Vagina (tissue), 2 donors: Measurements from ENCODE around the gene CDH13. TPM values are rescaled to one million over a fixed set of nuclear protein-coding genes. Genes with fewer than 3 reads are reported as not detected.

Source experiments
- DNase-seq, 2 donors: peaks; one replicate each; pipeline ENCODE4 v3.0.0-alpha.2; 2017; ENCODE audit errors: extremely low spot score in 2 of 2
- H3K27ac ChIP-seq: fragments of 200-600 bp; sonication (generic); one replicate; pipeline ENCODE4 v1.5.1; 2019
- H3K27me3 ChIP-seq: fragments of 200-600 bp; sonication (generic); one replicate; pipeline ENCODE4 v1.5.1; 2019
- H3K36me3 ChIP-seq, 2 donors: fragments of 200-600 bp; sonication (generic); one replicate each; pipeline ENCODE4 v1.5.1; 2017 to 2019
- H3K4me1 ChIP-seq: fragments of 200-600 bp; sonication (generic); one replicate; pipeline ENCODE4 v1.5.1; 2019
- H3K4me3 ChIP-seq, 2 donors: fragments of 200-600 bp; sonication (generic); 1 replicate in 1 of 2; 2 replicates in 1 of 2; pipeline ENCODE4 v1.5.1; 2016 to 2019
- H3K9me3 ChIP-seq: fragments of 200-600 bp; sonication (generic); one replicate; pipeline ENCODE4 v1.5.1; 2019
- CTCF ChIP-seq, 3 experiments: fragments of 450-650 bp in 2 of 3; fragments of 200-600 bp in 1 of 3; sonication (generic) in 1 of 3; IDR thresholded peaks; one replicate each; pipeline ENCODE4 v1.5.1; 2017 to 2019; ENCODE audit warnings: antibody characterized with exemption in 3 of 3, mild to moderate bottlenecking in 2 of 3, moderate library complexity in 2 of 3
- POLR2A ChIP-seq, 2 donors: fragments of 450-650 bp; IDR thresholded peaks; one replicate each; pipeline ENCODE4 v1.6.1; 2017; ENCODE audit warnings: antibody characterized with exemption in 2 of 2, mild to moderate bottlenecking in 2 of 2, moderate library complexity in 2 of 2
- POLR2AphosphoS5 ChIP-seq, 2 donors: sonication (generic); formaldehyde crosslinking; IDR thresholded peaks; one replicate each; pipeline ENCODE4 v1.9.0; 2017; ENCODE audit warnings: antibody characterized with exemption in 2 of 2, mild to moderate bottlenecking in 2 of 2, low read depth in 1 of 2; ENCODE audit not compliant: insufficient read depth in 1 of 2
- intact Hi-C: fragments of 100-400 bp; cut with DNase I; formaldehyde crosslinking; loops from one replicate; pipeline ENCODE4 v1.15.1; 2023
- total RNA-seq: library from RNA; depleted of rRNA; stranded (reverse); fragments of >200 nt; gene quantifications from one replicate; pipeline ENCODE4 v1.2.3, GENCODE V29; 2016

Gene CDH13
- total RNA-seq, 1 donor from 2014 or later, result 123 TPM

GRCh38 chr16:83680980-83681379, 1054.2 kb downstream of the CDH13 start:
- Histone ChIP-seq H3K4me3 (no peak overlapping the region), H3K27ac (no peak overlapping the region), H3K4me1 (no peaks in the 10 kb centered on the region), H3K36me3 (no peaks in the 10 kb centered on the region), H3K9me3 (no peaks in the 10 kb centered on the region), H3K27me3 (no peaks in the 10 kb centered on the region)
- intact Hi-C loops, result no loop called here
- no peak for TF ChIP-seq POLR2A (IDR thresholded peaks at IDR 0.05)
- no peak for TF ChIP-seq CTCF (IDR thresholded peaks at IDR 0.05)
- TF ChIP-seq POLR2AphosphoS5 (IDR thresholded peaks at IDR 0.05; ENCODE audit: insufficient read depth in 1 of 2, low read depth in 1 of 2), result no peak
- DNase-seq, result no peak

- no peaks in the 10 kb centered on the region for H3K4me1 ChIP-seq
- H3K27ac ChIP-seq, result no peak overlapping the region
- H3K9me3 ChIP-seq, result no peaks in the 10 kb centered on the region
- no peaks in the 10 kb centered on the region for H3K36me3 ChIP-seq
- intact Hi-C loops, result no loop called here
- DNase-seq, result no peak
- TF ChIP-seq POLR2A (IDR thresholded peaks at IDR 0.05), result no peak
- TF ChIP-seq POLR2AphosphoS5 (IDR thresholded peaks at IDR 0.05; ENCODE audit: insufficient read depth in 1 of 2, low read depth in 1 of 2), result no peak
- no peak for TF ChIP-seq CTCF (IDR thresholded peaks at IDR 0.05)
- H3K4me3 ChIP-seq, result no peak overlapping the region
- H3K27me3 ChIP-seq, result no peaks in the 10 kb centered on the region
These were observed 1054.7 kb downstream of the CDH13 start for GRCh38 chr16:83681381-83681956.

GRCh38 chr16:83682116-83682867, 1055.5 kb downstream of the CDH13 start:
- intact Hi-C loops, result no loop called here
- no peak overlapping the region for H3K4me3 ChIP-seq
- H3K27ac ChIP-seq, result no peak overlapping the region
- H3K4me1 ChIP-seq, result no peaks in the 10 kb centered on the region
- no peak for TF ChIP-seq CTCF (IDR thresholded peaks at IDR 0.05)
- no peak for TF ChIP-seq POLR2A (IDR thresholded peaks at IDR 0.05)
- TF ChIP-seq POLR2AphosphoS5 (IDR thresholded peaks at IDR 0.05; ENCODE audit: insufficient read depth in 1 of 2, low read depth in 1 of 2), result no peak
- no peak for DNase-seq
- no peaks in the 10 kb centered on the region for H3K27me3 ChIP-seq
- H3K36me3 ChIP-seq, result no peaks in the 10 kb centered on the region
- H3K9me3 ChIP-seq, result no peaks in the 10 kb centered on the region

- Histone ChIP-seq H3K9me3 (no peaks in the 10 kb centered on the region), H3K27me3 (no peaks in the 10 kb centered on the region), H3K4me1 (no peaks in the 10 kb centered on the region), H3K27ac (no peak overlapping the region), H3K4me3 (no peak overlapping the region), H3K36me3 (no peaks in the 10 kb centered on the region)
- DNase-seq, result no peak
- intact Hi-C loops, result no loop called here
- TF ChIP-seq POLR2AphosphoS5 (IDR thresholded peaks at IDR 0.05; ENCODE audit: insufficient read depth in 1 of 2, low read depth in 1 of 2) (no peak), POLR2A (IDR thresholded peaks at IDR 0.05) (no peak), CTCF (IDR thresholded peaks at IDR 0.05) (no peak)
These were observed 1056.1 kb downstream of the CDH13 start for GRCh38 chr16:83682868-83683235.

GRCh38 chr16:83685615-83686165, 1058.9 kb downstream of the CDH13 start:
- Histone ChIP-seq H3K9me3 (no peaks in the 10 kb centered on the region), H3K4me3 (no peak overlapping the region), H3K4me1 (peaks cover 8% of the 10 kb centered on the region), H3K36me3 (no peaks in the 10 kb centered on the region), H3K27ac (no peak overlapping the region), H3K27me3 (no peaks in the 10 kb centered on the region)
- intact Hi-C loops, result no loop called here
- TF ChIP-seq CTCF (IDR thresholded peaks at IDR 0.05), result no peak
- TF ChIP-seq POLR2AphosphoS5 (IDR thresholded peaks at IDR 0.05; ENCODE audit: insufficient read depth in 1 of 2, low read depth in 1 of 2), result no peak
- no peak for TF ChIP-seq POLR2A (IDR thresholded peaks at IDR 0.05)
- DNase-seq, result no peak
